HK-2 (cell line): ENCODE results near the gene STKLD1.

Experiments used
- DNase-seq: peaks from one replicate; pipeline ENCODE4 v3.0.0-alpha.2; 2018; ENCODE audit not compliant: unreplicated experiment

Gene STKLD1

GRCh38 chr9:133345596-133345995, 30.6 kb upstream of the STKLD1 start:
- DNase-seq = no peak

- DNase-seq = no peak
These were observed 30.0 kb upstream of the STKLD1 start for GRCh38 chr9:133346021-133346785.

GRCh38 chr9:133347515-133347984, 28.6 kb upstream of the STKLD1 start:
- DNase-seq = peak; percentile 51

- peak; percentile 92 for DNase-seq
These were observed 28.0 kb upstream of the STKLD1 start, which contains the start of the genes MED22 and RPL7A for GRCh38 chr9:133347985-133348717. Gene MED22, minus strand, starts transcription at chr9:133348131. Its CDS starts 1,469 bp downstream, at chr9:133346662. Gene RPL7A, plus strand, starts transcription at chr9:133348218. Its CDS starts 26 bp downstream, at chr9:133348244.

- no peak for DNase-seq
These were observed 27.2 kb upstream of the STKLD1 start for GRCh38 chr9:133348718-133349573.

GRCh38 chr9:133349965-133350616, 26.1 kb upstream of the STKLD1 start:
- no peak for DNase-seq

GRCh38 chr9:133351526-133351907, 24.6 kb upstream of the STKLD1 start:
- no peak for DNase-seq

GRCh38 chr9:133351908-133352634, 24.1 kb upstream of the STKLD1 start:
- peak; percentile 69 for DNase-seq

GRCh38 chr9:133352635-133353340, 23.4 kb upstream of the STKLD1 start:
- DNase-seq = no peak

GRCh38 chr9:133353548-133353947, 22.6 kb upstream of the STKLD1 start:
- no peak for DNase-seq

GRCh38 chr9:133354766-133355165, 21.4 kb upstream of the STKLD1 start:
- no peak for DNase-seq

GRCh38 chr9:133355881-133356357, 20.2 kb upstream of the STKLD1 start:
- peak; percentile 31 for DNase-seq

GRCh38 chr9:133356391-133357091, 19.6 kb upstream of the STKLD1 start, which contains the start of the genes SURF1 and SURF2:
Gene SURF1, minus strand, starts transcription at chr9:133356487. Its CDS starts 34 bp downstream, at chr9:133356453.
Gene SURF2, plus strand, starts transcription at chr9:133356550. Its CDS starts 43 bp downstream, at chr9:133356593.
- DNase-seq = peak; percentile 82

GRCh38 chr9:133357656-133358055, 18.5 kb upstream of the STKLD1 start:
- no peak for DNase-seq

GRCh38 chr9:133359399-133360175, 16.6 kb upstream of the STKLD1 start:
- DNase-seq = no peak

GRCh38 chr9:133360400-133361393, 15.5 kb upstream of the STKLD1 start:
- DNase-seq = no peak

GRCh38 chr9:133361507-133362092, 14.6 kb upstream of the STKLD1 start:
- no peak for DNase-seq
